GM18858 (cell line): ENCODE data around the gene TTC28.
"Not testable (repeated sequence)": the region's sequence is repeated elsewhere in the genome, so short reads cannot be mapped to it uniquely, and the experiment has no call there.

ENCODE experiments used
- ATAC-seq: cut with Tn5 transposase; IDR thresholded peaks from one replicate; pipeline ENCODE4 v1.9.1; 2021; ENCODE audit not compliant: unreplicated experiment

TTC28 gene

GRCh38 chr22:28560743-28561101, 118.9 kb downstream of the TTC28 start:
- ATAC-seq = not testable (repeated sequence)

GRCh38 chr22:28560046-28560742, 119.4 kb downstream of the TTC28 start:
- no peak for ATAC-seq

- ATAC-seq = no peak
These were observed 122.5 kb downstream of the TTC28 start for GRCh38 chr22:28557184-28557583.

GRCh38 chr22:28553108-28553866, 126.4 kb downstream of the TTC28 start:
- ATAC-seq = not testable (repeated sequence)

GRCh38 chr22:28548406-28548805, 131.2 kb downstream of the TTC28 start:
- no peak for ATAC-seq

- ATAC-seq = no peak
These were observed 132.4 kb downstream of the TTC28 start for GRCh38 chr22:28547132-28547842.

- no peak for ATAC-seq
These were observed 135.2 kb downstream of the TTC28 start for GRCh38 chr22:28544431-28544868.

GRCh38 chr22:28542980-28543621, 136.5 kb downstream of the TTC28 start:
- ATAC-seq = no peak

- ATAC-seq = no peak
These were observed 138.5 kb downstream of the TTC28 start for GRCh38 chr22:28541137-28541536.

GRCh38 chr22:28538922-28539321, 140.7 kb downstream of the TTC28 start:
- no peak for ATAC-seq

- ATAC-seq = not testable (repeated sequence)
These were observed 149.1 kb downstream of the TTC28 start for GRCh38 chr22:28530565-28530964.

- ATAC-seq = not testable (repeated sequence)
These were observed 150.5 kb downstream of the TTC28 start for GRCh38 chr22:28529144-28529543.

GRCh38 chr22:28521451-28521850, 158.2 kb downstream of the TTC28 start:
- no peak for ATAC-seq

- no peak for ATAC-seq
These were observed 165.3 kb downstream of the TTC28 start for GRCh38 chr22:28514321-28514821.

- not testable (repeated sequence) for ATAC-seq
These were observed 167.3 kb downstream of the TTC28 start for GRCh38 chr22:28512387-28512786.

GRCh38 chr22:28507896-28508295, 171.7 kb downstream of the TTC28 start:
- no peak for ATAC-seq

- ATAC-seq = no peak
These were observed 173.5 kb downstream of the TTC28 start for GRCh38 chr22:28506150-28506535.

GRCh38 chr22:28505416-28506149, 174.1 kb downstream of the TTC28 start:
- ATAC-seq = no peak

- ATAC-seq = no peak
These were observed 179.6 kb downstream of the TTC28 start for GRCh38 chr22:28500006-28500405.

- no peak for ATAC-seq
These were observed 181.6 kb downstream of the TTC28 start for GRCh38 chr22:28498044-28498443.
